ENCODE measurements around the gene TYMS. TPM values are rescaled to one million over a fixed set of nuclear protein-coding genes. Genes with fewer than 3 reads are reported as not detected.

TYMS gene
- total and polyA plus RNA-seq, 8 donors: 25.9 to 226 (median 142) TPM

DNA sequence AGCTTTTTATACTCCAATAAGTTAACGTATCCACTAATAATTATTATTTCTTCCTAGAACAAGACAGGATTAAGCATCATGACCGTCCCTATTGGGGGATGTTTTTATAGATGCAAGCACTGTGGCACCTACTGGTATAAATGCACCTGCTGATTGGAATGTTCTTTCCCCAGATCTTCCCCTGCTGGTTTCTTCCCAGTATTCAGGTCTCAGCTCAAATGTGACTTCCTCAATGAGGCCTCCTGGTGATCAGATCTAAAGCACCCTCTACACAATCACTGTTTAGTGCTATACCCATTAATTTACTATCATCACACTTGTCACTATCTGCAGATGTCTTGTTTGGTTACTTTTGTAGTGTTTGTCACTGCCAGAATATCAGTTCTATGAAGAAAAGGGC, 3.9 kb upstream of the TYMS start:
- intact Hi-C loops (cut with DNase I): no loop called here
- no peaks in the 10 kb centered on the region for H3K9me3 ChIP-seq
- H3K4me1 ChIP-seq: peaks cover 0 to 17% of the 10 kb centered on the region in 2 donors
- no peak overlapping the region for H3K27ac ChIP-seq
- H3K36me3 ChIP-seq: no peaks in the 10 kb centered on the region
- H3K4me3 ChIP-seq: no peak overlapping the region
- H3K27me3 ChIP-seq: peaks cover 0 to 27% of the 10 kb centered on the region in 2 donors
- TF ChIP-seq, protein P1, sequence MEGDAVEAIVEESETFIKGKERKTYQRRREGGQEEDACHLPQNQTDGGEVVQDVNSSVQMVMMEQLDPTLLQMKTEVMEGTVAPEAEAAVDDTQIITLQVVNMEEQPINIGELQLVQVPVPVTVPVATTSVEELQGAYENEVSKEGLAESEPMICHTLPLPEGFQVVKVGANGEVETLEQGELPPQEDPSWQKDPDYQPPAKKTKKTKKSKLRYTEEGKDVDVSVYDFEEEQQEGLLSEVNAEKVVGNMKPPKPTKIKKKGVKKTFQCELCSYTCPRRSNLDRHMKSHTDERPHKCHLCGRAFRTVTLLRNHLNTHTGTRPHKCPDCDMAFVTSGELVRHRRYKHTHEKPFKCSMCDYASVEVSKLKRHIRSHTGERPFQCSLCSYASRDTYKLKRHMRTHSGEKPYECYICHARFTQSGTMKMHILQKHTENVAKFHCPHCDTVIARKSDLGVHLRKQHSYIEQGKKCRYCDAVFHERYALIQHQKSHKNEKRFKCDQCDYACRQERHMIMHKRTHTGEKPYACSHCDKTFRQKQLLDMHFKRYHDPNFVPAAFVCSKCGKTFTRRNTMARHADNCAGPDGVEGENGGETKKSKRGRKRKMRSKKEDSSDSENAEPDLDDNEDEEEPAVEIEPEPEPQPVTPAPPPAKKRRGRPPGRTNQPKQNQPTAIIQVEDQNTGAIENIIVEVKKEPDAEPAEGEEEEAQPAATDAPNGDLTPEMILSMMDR (IDR thresholded peaks at IDR 0.05): no peak
- DNase-seq (no peak), ATAC-seq (no peak)

DNA sequence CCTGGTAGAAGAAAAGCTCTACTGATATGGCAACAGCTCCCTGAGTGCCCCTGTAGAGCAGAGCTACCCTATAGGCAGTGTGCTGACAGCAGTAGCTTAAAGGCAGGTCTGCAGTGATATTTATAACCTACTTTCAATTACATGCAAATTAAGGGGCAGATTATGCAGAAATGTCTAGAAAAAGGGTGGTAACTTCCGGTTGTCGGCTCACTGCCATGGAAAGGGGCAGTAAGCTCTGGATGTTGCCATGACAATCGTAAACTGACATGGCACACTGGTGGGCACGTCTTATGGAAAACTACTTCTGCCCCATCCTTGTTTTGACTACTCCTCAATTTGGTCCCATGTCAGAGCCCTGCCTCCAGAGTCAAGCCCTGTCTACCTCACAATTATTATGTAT, 2.9 kb upstream of the TYMS start:
- Histone ChIP-seq H3K4me1 (peaks cover 0 to 22% of the 10 kb centered on the region in 2 donors), H3K27ac (no peak overlapping the region), H3K27me3 (peaks cover 0 to 27% of the 10 kb centered on the region in 2 donors), H3K36me3 (no peaks in the 10 kb centered on the region), H3K9me3 (no peaks in the 10 kb centered on the region), H3K4me3 (no peak overlapping the region)
- TF ChIP-seq, protein P1 (IDR thresholded peaks at IDR 0.05): no peak
- DNase-seq (no peak), ATAC-seq (no peak)
- intact Hi-C loops (cut with DNase I): no loop called here

DNA sequence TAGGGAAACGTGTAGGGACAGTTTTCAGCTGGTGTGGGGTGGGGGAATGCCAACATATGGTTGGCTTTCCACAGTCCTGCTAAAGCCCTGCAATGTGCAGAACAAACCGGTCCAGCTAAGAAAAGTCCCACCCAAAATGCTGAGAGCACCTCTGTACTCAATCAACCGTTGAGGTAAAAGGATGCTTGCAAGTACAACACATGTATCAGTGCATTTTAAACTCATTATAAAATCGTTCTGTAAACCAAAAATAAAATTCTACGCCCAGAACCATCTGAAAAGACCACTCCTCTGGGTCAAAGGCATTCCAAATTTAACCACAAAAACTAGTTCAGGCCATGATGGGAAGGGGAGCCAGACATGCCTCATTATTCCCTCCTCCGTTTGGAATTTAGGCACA, 2.0 kb upstream of the TYMS start:
- Histone ChIP-seq H3K27me3 (peaks cover 0 to 27% of the 10 kb centered on the region in 2 donors), H3K4me3 (no peak overlapping the region), H3K9me3 (no peaks in the 10 kb centered on the region), H3K36me3 (no peaks in the 10 kb centered on the region), H3K27ac (no peak overlapping the region), H3K4me1 (peaks cover 0 to 22% of the 10 kb centered on the region in 2 donors)
- TF ChIP-seq, protein P1 (IDR thresholded peaks at IDR 0.05): no peak
- DNase-seq (no peak), ATAC-seq (no peak)
- intact Hi-C loops (cut with DNase I): no loop called here

DNA sequence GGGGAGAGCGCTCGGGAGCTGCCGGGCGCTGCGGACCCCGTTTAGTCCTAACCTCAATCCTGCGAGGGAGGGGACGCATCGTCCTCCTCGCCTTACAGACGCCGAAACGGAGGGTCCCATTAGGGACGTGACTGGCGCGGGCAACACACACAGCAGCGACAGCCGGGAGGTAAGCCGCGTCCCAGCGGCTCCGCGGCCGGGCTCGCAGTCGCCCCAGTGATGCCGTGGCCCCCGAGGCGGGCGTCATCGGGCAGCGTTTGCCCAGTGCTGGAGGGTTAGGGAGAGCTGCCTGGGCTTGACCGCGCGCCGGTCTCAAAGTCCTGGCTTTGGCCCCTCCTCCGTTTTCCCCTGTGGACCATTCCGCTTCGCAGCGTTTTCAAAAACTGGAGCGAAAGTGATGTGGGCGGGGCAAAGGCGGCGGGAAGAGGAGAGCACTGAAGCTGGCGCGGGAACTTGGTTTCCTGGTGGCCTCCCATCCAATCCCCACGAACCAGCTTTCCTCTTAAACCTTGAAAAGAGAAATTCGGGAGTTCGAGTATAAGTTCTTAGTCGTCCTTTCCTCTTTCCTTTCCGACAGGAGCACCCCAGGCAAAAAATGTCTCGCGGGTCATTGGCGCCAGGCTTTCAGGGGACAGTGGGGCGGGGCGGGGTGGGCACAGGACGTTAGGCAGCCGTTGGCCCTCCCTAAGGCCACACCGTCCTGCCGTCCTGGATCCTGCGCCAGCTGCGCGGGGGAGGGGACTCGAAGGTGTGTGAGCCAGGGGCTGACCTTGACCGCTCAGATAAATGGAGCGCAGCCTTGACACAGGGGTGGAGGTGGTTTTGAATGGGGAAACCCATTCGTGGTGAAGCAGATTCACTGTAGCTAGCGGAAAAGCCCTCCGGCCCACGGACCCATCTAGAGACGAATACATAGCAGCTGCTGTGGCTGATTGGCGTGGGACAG, 821 bp downstream of the TYMS start:
- Histone ChIP-seq H3K4me1 (peaks cover 0 to 22% of the 10 kb centered on the region in 2 donors), H3K4me3 (peak overlapping the region; percentile 72 to 85), H3K36me3 (no peaks in the 10 kb centered on the region), H3K27ac (peak overlapping the region; percentile 45 to 56), H3K27me3 (peaks cover 0 to 27% of the 10 kb centered on the region in 2 donors), H3K9me3 (no peaks in the 10 kb centered on the region)
- intact Hi-C loops (cut with DNase I): no loop called here
- ATAC-seq (peak; percentile 95), DNase-seq (peak; percentile 87 to 92 (median 89))
- TF ChIP-seq, protein P1 (IDR thresholded peaks at IDR 0.05): no peak

DNA sequence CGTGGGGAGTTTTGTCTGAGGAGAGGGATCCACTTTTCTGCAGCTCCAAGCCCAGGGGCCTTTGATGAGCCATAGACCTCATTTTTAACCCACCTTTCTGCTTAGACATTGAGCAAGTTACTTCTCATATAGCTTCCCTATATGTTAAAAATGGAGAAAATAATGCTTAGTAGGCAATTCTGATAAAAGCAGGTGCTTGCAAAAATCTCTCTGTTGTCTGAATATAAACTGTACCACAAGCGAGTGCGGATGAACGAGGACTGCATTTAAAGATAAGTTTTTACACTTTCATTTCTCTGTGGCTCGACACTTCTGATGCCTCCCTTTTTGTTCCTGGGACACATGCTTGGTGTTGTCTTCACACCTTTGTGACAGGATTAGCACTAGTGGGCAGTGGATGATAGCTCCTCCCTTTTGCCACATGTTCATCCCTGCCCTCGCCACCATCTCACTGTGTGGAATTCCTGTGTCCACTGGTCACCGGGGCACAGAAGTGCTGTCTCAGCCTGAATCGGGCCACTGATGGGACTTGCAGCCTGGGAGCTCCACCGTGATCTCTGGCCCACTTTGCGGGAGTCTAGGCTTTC, 1.6 kb downstream of the TYMS start:
- intact Hi-C loops (cut with DNase I): no loop called here
- DNase-seq: no peak
- peaks cover 0 to 22% of the 10 kb centered on the region in 2 donors for H3K4me1 ChIP-seq
- H3K27ac ChIP-seq: no peak overlapping the region
- no peaks in the 10 kb centered on the region for H3K36me3 ChIP-seq
- ATAC-seq: no peak
- TF ChIP-seq, protein P1 (IDR thresholded peaks at IDR 0.05): no peak
- H3K9me3 ChIP-seq: no peaks in the 10 kb centered on the region
- peaks cover 0 to 27% of the 10 kb centered on the region in 2 donors for H3K27me3 ChIP-seq
- peak overlapping the region in 1 of 2 donors; percentile 85 for H3K4me3 ChIP-seq
